Panc1 (cell line): ENCODE data around the gene TAS2R19. TPM values are rescaled to one million over a fixed set of nuclear protein-coding genes. Genes with fewer than 3 reads are reported as not detected.

Source experiments
- ATAC-seq: fragments of 200-7000 bp; cut with Tn5 transposase; 2 replicates; pipeline ENCODE4 v1.9.1; 2020; ENCODE audit warnings: mild to moderate bottlenecking, moderate library complexity
- BruUV-seq: library from RNA; stranded (reverse); fragments of 400-500 nt; replicated peaks from 2 replicates; lab custom pipeline; 2021; lab: Mats Ljungman, UMichigan
- CTCF ChIA-PET: fragments of 300-600 bp; sonication (Branson Sonifier 250); formaldehyde crosslinking; loops from one replicate; lab custom pipeline; 2022; ENCODE audit warnings: antibody characterized with exemption; lab: Charles Lee
- POLR2A ChIA-PET: fragments of 300-600 bp; sonication (Branson Sonifier 250); formaldehyde crosslinking; loops from one replicate; lab custom pipeline; 2022; ENCODE audit warnings: antibody characterized with exemption; lab: Charles Lee
- DNase-seq: peaks from one replicate; pipeline ENCODE4 v3.0.0-alpha.2; 2010; ENCODE audit warnings: low read depth, low spot score
- H3K27ac ChIP-seq: 2 replicates; pipeline ENCODE4 v1.5.1; 2011; ENCODE audit warnings: mild to moderate bottlenecking, low read length, inconsistent platforms
- H3K27me3 ChIP-seq: fragments of 200-500 bp; sonication (Bioruptor generic); 2 replicates; pipeline ENCODE4 v1.6.0; 2014; ENCODE audit warnings: low read length, inconsistent platforms; ENCODE audit not compliant: control insufficient read depth, insufficient read depth
- H3K36me3 ChIP-seq: fragments of 200-500 bp; sonication (Bioruptor generic); 2 replicates; pipeline ENCODE4 v1.5.1; 2014; ENCODE audit warnings: inconsistent platforms, mild to moderate bottlenecking, low read length, moderate library complexity; ENCODE audit not compliant: control insufficient read depth, insufficient read depth
- H3K4me1 ChIP-seq: 2 replicates; pipeline ENCODE4 v1.5.1; 2011; ENCODE audit warnings: inconsistent platforms, mild to moderate bottlenecking, low read length, moderate library complexity; ENCODE audit not compliant: control insufficient read depth, insufficient read depth
- H3K4me3 ChIP-seq, 2 experiments: 2 replicates each; pipeline ENCODE4 v1.5.1; 2011 to 2012; ENCODE audit warnings: low read depth in 2 of 2, low read length in 2 of 2, mild to moderate bottlenecking in 2 of 2, inconsistent platforms in 1 of 2, moderate library complexity in 1 of 2
- H3K9me3 ChIP-seq: fragments of 200-500 bp; sonication (Bioruptor generic); 2 replicates; pipeline ENCODE4 v1.5.1; 2014; ENCODE audit warnings: low read depth, mild to moderate bottlenecking, inconsistent platforms, low read length, moderate library complexity; ENCODE audit not compliant: control insufficient read depth, insufficient read depth
- CTCF ChIP-seq: fragments of 450-650 bp; IDR thresholded peaks from 2 replicates; pipeline ENCODE4 v1.5.1; 2017; ENCODE audit warnings: mild to moderate bottlenecking
- POLR2AphosphoS5 ChIP-seq: IDR thresholded peaks from 2 replicates; pipeline ENCODE4 v1.6.1; 2012; ENCODE audit warnings: mild to moderate bottlenecking, low read depth, low read length, moderate library complexity
- SIN3A ChIP-seq: IDR thresholded peaks from 2 replicates; pipeline ENCODE4 v1.6.1; 2012; ENCODE audit warnings: low read depth, mild to moderate bottlenecking, low read length, moderate library complexity, borderline replicate concordance; ENCODE audit not compliant: insufficient read depth
- TCF7L2 ChIP-seq: IDR thresholded peaks from 2 replicates; pipeline ENCODE4 v1.6.1; 2011; ENCODE audit warnings: mild to moderate bottlenecking, low read depth, low read length, inconsistent platforms
- in situ Hi-C: cut with HindIII; loops from 2 replicates; pipeline ENCODE4 v1.10.0; 2016; ENCODE audit warnings: low sequenced_read_pairs, low pct_unique_long_range_greater_than_20kb
- intact Hi-C: fragments of 100-400 bp; cut with micrococcal nuclease; formaldehyde crosslinking; loops from one replicate; pipeline ENCODE4 v1.10.0; 2022; ENCODE audit not compliant: unreplicated experiment
- total RNA-seq: library from RNA; stranded (reverse); gene quantifications from one replicate; pipeline ENCODE4 v1.2.1, GENCODE V29; 2021; ENCODE audit not compliant: unreplicated experiment
- TF ChIP-seq, protein P1 (sequence below), 2 experiments: IDR thresholded peaks; 2 replicates each; pipeline ENCODE4 v1.6.1; 2011 to 2012; ENCODE audit warnings: low read depth in 2 of 2, control low read depth in 1 of 2, low read length in 1 of 2, mild to moderate bottlenecking in 1 of 2, moderate library complexity in 1 of 2; ENCODE audit not compliant: insufficient read depth in 1 of 2

TAS2R19 gene
- total RNA-seq, 1 experiment from 2014 or later: 1.1 TPM

DNA sequence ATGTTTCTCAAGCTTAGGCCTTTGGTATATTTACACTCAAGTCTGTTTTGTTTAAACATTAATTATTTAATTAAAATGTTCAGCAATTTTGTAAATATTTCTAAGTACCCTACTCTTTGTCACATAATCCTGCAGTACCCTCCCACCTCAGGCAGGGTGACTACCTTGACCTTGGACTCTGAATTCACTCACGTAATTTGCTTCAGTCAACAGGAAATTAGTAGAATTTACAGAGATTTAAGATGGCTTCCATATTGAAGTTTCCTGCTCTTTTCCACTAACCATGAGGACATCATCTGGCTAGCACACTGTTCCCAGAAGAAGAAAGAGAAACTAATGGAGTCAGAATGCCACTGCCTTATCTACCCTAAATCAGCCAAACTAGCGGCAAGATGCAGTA lies 967 bp upstream of the TAS2R19 start:
- no TSS peak for BruUV-seq
- H3K4me1 ChIP-seq: no peaks in the 10 kb centered on the region
- DNase-seq (no peak), ATAC-seq (no peak)
- H3K4me3 ChIP-seq: no peak overlapping the region
- H3K36me3 ChIP-seq: no peaks in the 10 kb centered on the region
- H3K9me3 ChIP-seq: no peaks in the 10 kb centered on the region
- intact Hi-C loops (no loop called here), in situ Hi-C loops (no loop called here)
- ChIA-PET CTCF (no interaction called here), POLR2A (no interaction called here)
- H3K27ac ChIP-seq: no peak overlapping the region
- H3K27me3 ChIP-seq: no peaks in the 10 kb centered on the region
- TF ChIP-seq POLR2AphosphoS5: no peak
- TF ChIP-seq CTCF: no peak
- TF ChIP-seq, protein P1, sequence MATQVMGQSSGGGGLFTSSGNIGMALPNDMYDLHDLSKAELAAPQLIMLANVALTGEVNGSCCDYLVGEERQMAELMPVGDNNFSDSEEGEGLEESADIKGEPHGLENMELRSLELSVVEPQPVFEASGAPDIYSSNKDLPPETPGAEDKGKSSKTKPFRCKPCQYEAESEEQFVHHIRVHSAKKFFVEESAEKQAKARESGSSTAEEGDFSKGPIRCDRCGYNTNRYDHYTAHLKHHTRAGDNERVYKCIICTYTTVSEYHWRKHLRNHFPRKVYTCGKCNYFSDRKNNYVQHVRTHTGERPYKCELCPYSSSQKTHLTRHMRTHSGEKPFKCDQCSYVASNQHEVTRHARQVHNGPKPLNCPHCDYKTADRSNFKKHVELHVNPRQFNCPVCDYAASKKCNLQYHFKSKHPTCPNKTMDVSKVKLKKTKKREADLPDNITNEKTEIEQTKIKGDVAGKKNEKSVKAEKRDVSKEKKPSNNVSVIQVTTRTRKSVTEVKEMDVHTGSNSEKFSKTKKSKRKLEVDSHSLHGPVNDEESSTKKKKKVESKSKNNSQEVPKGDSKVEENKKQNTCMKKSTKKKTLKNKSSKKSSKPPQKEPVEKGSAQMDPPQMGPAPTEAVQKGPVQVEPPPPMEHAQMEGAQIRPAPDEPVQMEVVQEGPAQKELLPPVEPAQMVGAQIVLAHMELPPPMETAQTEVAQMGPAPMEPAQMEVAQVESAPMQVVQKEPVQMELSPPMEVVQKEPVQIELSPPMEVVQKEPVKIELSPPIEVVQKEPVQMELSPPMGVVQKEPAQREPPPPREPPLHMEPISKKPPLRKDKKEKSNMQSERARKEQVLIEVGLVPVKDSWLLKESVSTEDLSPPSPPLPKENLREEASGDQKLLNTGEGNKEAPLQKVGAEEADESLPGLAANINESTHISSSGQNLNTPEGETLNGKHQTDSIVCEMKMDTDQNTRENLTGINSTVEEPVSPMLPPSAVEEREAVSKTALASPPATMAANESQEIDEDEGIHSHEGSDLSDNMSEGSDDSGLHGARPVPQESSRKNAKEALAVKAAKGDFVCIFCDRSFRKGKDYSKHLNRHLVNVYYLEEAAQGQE (IDR thresholded peaks at IDR 0.05; ENCODE audit: insufficient read depth in 1 of 2, low read depth in 2 of 2, low read length in 1 of 2): no peak
- TF ChIP-seq SIN3A: no peak
- TF ChIP-seq TCF7L2: no peak

DNA sequence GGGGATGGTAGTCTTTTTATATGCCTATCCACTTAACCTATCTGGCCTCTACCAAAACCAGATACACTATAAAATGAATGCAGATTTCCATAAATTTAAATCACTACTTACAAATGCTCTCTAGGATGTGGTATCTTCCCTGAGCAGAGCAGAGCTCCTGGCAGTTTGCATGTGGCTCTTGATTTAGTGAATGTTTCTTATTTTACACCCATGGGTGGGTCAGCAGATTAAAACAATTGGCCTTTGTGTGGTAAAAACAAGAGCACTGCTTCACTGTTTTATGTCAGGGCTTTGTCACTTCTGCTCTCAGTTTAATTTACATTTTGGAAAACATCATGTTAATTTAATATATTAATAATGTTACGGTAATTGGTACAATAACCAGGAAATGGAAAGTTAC lies 5.5 kb downstream of the TAS2R19 start:
- Histone ChIP-seq H3K27me3 (no peaks in the 10 kb centered on the region), H3K9me3 (no peaks in the 10 kb centered on the region), H3K4me3 (no peak overlapping the region), H3K36me3 (no peaks in the 10 kb centered on the region), H3K27ac (no peak overlapping the region), H3K4me1 (no peaks in the 10 kb centered on the region)
- CTCF ChIA-PET: no interaction called here
- no TSS peak for BruUV-seq
- no peak for ATAC-seq
- TF ChIP-seq POLR2AphosphoS5: no peak
- no peak for TF ChIP-seq TCF7L2
- TF ChIP-seq, protein P1 (IDR thresholded peaks at IDR 0.05; ENCODE audit: insufficient read depth in 1 of 2, low read depth in 2 of 2, low read length in 1 of 2): no peak
- no peak for TF ChIP-seq SIN3A
- TF ChIP-seq CTCF: no peak
- in situ Hi-C loops: no loop called here
- DNase-seq: no peak
- intact Hi-C loops: no loop called here
- POLR2A ChIA-PET: no interaction called here
